CD4-positive, CD25-positive, alpha-beta regulatory T cell (primary cell): ENCODE data around the gene NRGN. TPM values are rescaled to one million over a fixed set of nuclear protein-coding genes. Genes with fewer than 3 reads are reported as not detected.

Experiments used
- ATAC-seq, 2 donors: fragments of 150-1000 bp; cut with Tn5 transposase; one replicate each; pipeline ENCODE4 v1.10.0; 2021; ENCODE audit warnings: low read depth in 2 of 2, moderate number of reproducible peaks in 2 of 2, moderate library complexity in 1 of 2
- DNase-seq, 3 donors: peaks; one replicate each; pipeline versions ENCODE4 v3.0.0 to v3.0.0-alpha.2; 2012 to 2022; ENCODE audit warnings: mixed read lengths in 1 of 3
- H3K27ac ChIP-seq: one replicate; pipeline ENCODE4 v1.7.0; 2013; ENCODE audit warnings: mild to moderate bottlenecking, low read length; ENCODE audit not compliant: insufficient read depth, poor library complexity, severe bottlenecking
- H3K27me3 ChIP-seq: one replicate; pipeline ENCODE4 v1.7.0; 2013; ENCODE audit warnings: low read length; ENCODE audit not compliant: control insufficient read depth, insufficient read depth
- H3K36me3 ChIP-seq: one replicate; pipeline ENCODE4 v1.7.0; 2013; ENCODE audit warnings: mild to moderate bottlenecking, low read length, moderate library complexity; ENCODE audit not compliant: control insufficient read depth, insufficient read depth
- H3K4me1 ChIP-seq: 2 replicates; pipeline ENCODE4 v1.7.0; 2013; ENCODE audit warnings: mild to moderate bottlenecking, low read length; ENCODE audit not compliant: insufficient read depth, control insufficient read depth, poor library complexity, severe bottlenecking
- H3K4me3 ChIP-seq: one replicate; pipeline ENCODE4 v1.7.0; 2013; ENCODE audit warnings: low read depth, mild to moderate bottlenecking, low read length, moderate library complexity
- H3K9me3 ChIP-seq, 2 experiments: 1 replicate in 1 of 2; 2 replicates in 1 of 2; pipeline ENCODE4 v1.7.0; 2013; ENCODE audit warnings: low read length in 2 of 2, mild to moderate bottlenecking in 1 of 2, moderate library complexity in 1 of 2; ENCODE audit not compliant: control insufficient read depth in 2 of 2
- H3K27ac Mint-ChIP-seq, 3 donors: one replicate each; pipeline ENCODE4 v1.8.0; 2020 to 2022; ENCODE audit warnings: mild to moderate bottlenecking in 3 of 3, mixed read lengths in 3 of 3, moderate library complexity in 2 of 3
- H3K27me3 Mint-ChIP-seq: one replicate; pipeline ENCODE4 v1.8.0; 2022; ENCODE audit warnings: mild to moderate bottlenecking, mixed read lengths
- H3K36me3 Mint-ChIP-seq: one replicate; pipeline ENCODE4 v1.8.0; 2020; ENCODE audit warnings: mixed read lengths
- H3K4me1 Mint-ChIP-seq, 4 donors: one replicate each; pipeline ENCODE4 v1.8.0; 2020 to 2022; ENCODE audit warnings: mixed read lengths in 4 of 4, mild to moderate bottlenecking in 1 of 4
- H3K4me3 Mint-ChIP-seq, 4 donors: one replicate each; pipeline ENCODE4 v1.8.0; 2020 to 2022; ENCODE audit warnings: mild to moderate bottlenecking in 4 of 4, mixed read lengths in 4 of 4, moderate library complexity in 3 of 4
- H3K9me3 Mint-ChIP-seq, 7 donors: one replicate each; pipeline ENCODE4 v1.8.0; 2020 to 2022; ENCODE audit warnings: mixed read lengths in 7 of 7, mild to moderate bottlenecking in 3 of 7, moderate library complexity in 2 of 7
- polyA plus RNA-seq, 4 donors: library from polyadenylated mRNA; unstranded; fragments of 300-500 nt; fragmentation: Illumina TruSeq; gene quantifications; one replicate each; pipeline ENCODE4 v1.2.3, GENCODE V29; 2021
- total RNA-seq: library from RNA; stranded (reverse); gene quantifications from one replicate; pipeline ENCODE4 v1.2.3, GENCODE V29; 2022

Gene NRGN
- total RNA-seq (58.8 TPM), polyA plus RNA-seq (under 1 TPM; 0.16 to 0.23 (median 0.22) TPM)

GRCh38 chr11:124739479-124740276 is at the start of gene NRGN:
NRGN (plus strand) TSS chr11:124739942; CDS start chr11:124740085, 143 bp downstream.
- H3K27me3 ChIP-seq = peaks cover 7% of the 10 kb centered on the region
- no peak within 1 kb of the TSS for H3K27ac ChIP-seq
- Mint-ChIP-seq H3K36me3 (no peaks in the 10 kb centered on the region), H3K27ac (peak within 1 kb of the TSS in 2 of 3 donors; percentile 54 to 71), H3K4me1 (peaks cover 4 to 27% (median 9%) of the 10 kb centered on the region in 4 donors), H3K27me3 (peaks cover 33% of the 10 kb centered on the region), H3K9me3 (no peaks in the 10 kb centered on the region), H3K4me3 (peak within 1 kb of the TSS; percentile 80 to 90 (median 87))
- DNase-seq = peak; percentile 74 to 81 (median 77)
- no peaks in the 10 kb centered on the region for H3K9me3 ChIP-seq
- peak; percentile 90 to 92 for ATAC-seq
- peaks cover 18% of the 10 kb centered on the region for H3K4me1 ChIP-seq
- no peaks in the 10 kb centered on the region for H3K36me3 ChIP-seq
- H3K4me3 ChIP-seq = peak within 1 kb of the TSS; percentile 51

GRCh38 chr11:124693142-124693541 is 46.6 kb upstream of the NRGN start:
- H3K36me3 Mint-ChIP-seq = no peaks in the 10 kb centered on the region
- no peak for DNase-seq
- H3K4me1 Mint-ChIP-seq = no peaks in the 10 kb centered on the region
- H3K36me3 ChIP-seq = no peaks in the 10 kb centered on the region
- no peaks in the 10 kb centered on the region for H3K4me1 ChIP-seq
- no peak overlapping the region for H3K27ac ChIP-seq
- no peak overlapping the region for H3K27ac Mint-ChIP-seq
- H3K27me3 Mint-ChIP-seq = peaks cover 2% of the 10 kb centered on the region
- no peak overlapping the region for H3K4me3 Mint-ChIP-seq
- no peak overlapping the region for H3K4me3 ChIP-seq
- peaks cover 2% of the 10 kb centered on the region for H3K27me3 ChIP-seq
- peaks cover 0 to 2% (median 0%) of the 10 kb centered on the region in 7 donors for H3K9me3 Mint-ChIP-seq
- no peak for ATAC-seq
- H3K9me3 ChIP-seq = no peaks in the 10 kb centered on the region

- ATAC-seq (no peak), DNase-seq (no peak)
- Histone ChIP-seq H3K27me3 (no peaks in the 10 kb centered on the region), H3K9me3 (peaks cover 1 to 4% of the 10 kb centered on the region in 2 experiments), H3K36me3 (no peaks in the 10 kb centered on the region), H3K27ac (no peak overlapping the region), H3K4me1 (no peaks in the 10 kb centered on the region), H3K4me3 (no peak overlapping the region)
- Mint-ChIP-seq H3K27ac (no peak overlapping the region), H3K4me3 (no peak overlapping the region), H3K9me3 (peaks cover 0 to 7% (median 2%) of the 10 kb centered on the region in 7 donors), H3K36me3 (peaks cover 8% of the 10 kb centered on the region), H3K27me3 (peaks cover 18% of the 10 kb centered on the region), H3K4me1 (no peaks in the 10 kb centered on the region)
These were observed 40.2 kb upstream of the NRGN start for GRCh38 chr11:124699547-124699946.

- H3K27me3 ChIP-seq = no peaks in the 10 kb centered on the region
- no peak for DNase-seq
- H3K4me3 ChIP-seq = no peak overlapping the region
- no peak for ATAC-seq
- peaks cover 0 to 7% (median 2%) of the 10 kb centered on the region in 7 donors for H3K9me3 Mint-ChIP-seq
- peaks cover 1 to 4% of the 10 kb centered on the region in 2 experiments for H3K9me3 ChIP-seq
- H3K4me3 Mint-ChIP-seq = no peak overlapping the region
- no peak overlapping the region for H3K27ac ChIP-seq
- H3K36me3 ChIP-seq = no peaks in the 10 kb centered on the region
- no peaks in the 10 kb centered on the region for H3K4me1 Mint-ChIP-seq
- H3K36me3 Mint-ChIP-seq = peaks cover 8% of the 10 kb centered on the region
- peaks cover 18% of the 10 kb centered on the region for H3K27me3 Mint-ChIP-seq
- H3K27ac Mint-ChIP-seq = no peak overlapping the region
- no peaks in the 10 kb centered on the region for H3K4me1 ChIP-seq
These were observed 39.7 kb upstream of the NRGN start for GRCh38 chr11:124700028-124700427.

GRCh38 chr11:124707829-124708228 is 31.9 kb upstream of the NRGN start:
- DNase-seq = no peak
- no peak for ATAC-seq
- Mint-ChIP-seq H3K4me1 (no peaks in the 10 kb centered on the region), H3K4me3 (no peak overlapping the region), H3K27me3 (peaks cover 10% of the 10 kb centered on the region), H3K27ac (peak overlapping the region in 1 of 3 donors; percentile 23), H3K36me3 (peaks cover 11% of the 10 kb centered on the region), H3K9me3 (peaks cover 0 to 12% (median 5%) of the 10 kb centered on the region in 7 donors)
- no peaks in the 10 kb centered on the region for H3K27me3 ChIP-seq
- no peak overlapping the region for H3K27ac ChIP-seq
- peaks cover 1 to 7% of the 10 kb centered on the region in 2 experiments for H3K9me3 ChIP-seq
- H3K4me1 ChIP-seq = no peaks in the 10 kb centered on the region
- H3K4me3 ChIP-seq = no peak overlapping the region
- H3K36me3 ChIP-seq = no peaks in the 10 kb centered on the region

GRCh38 chr11:124712392-124712791 is 27.4 kb upstream of the NRGN start:
- ATAC-seq (no peak), DNase-seq (no peak)
- Histone ChIP-seq H3K4me3 (no peak overlapping the region), H3K4me1 (no peaks in the 10 kb centered on the region), H3K36me3 (no peaks in the 10 kb centered on the region), H3K9me3 (peaks cover 0 to 7% of the 10 kb centered on the region in 2 experiments), H3K27me3 (peaks cover 9% of the 10 kb centered on the region), H3K27ac (no peak overlapping the region)
- Mint-ChIP-seq H3K9me3 (peaks cover 0 to 8% (median 2%) of the 10 kb centered on the region in 7 donors), H3K4me1 (peaks cover 0 to under 1% (median under 1%) of the 10 kb centered on the region in 4 donors), H3K27me3 (peaks cover 25% of the 10 kb centered on the region), H3K4me3 (no peak overlapping the region), H3K27ac (no peak overlapping the region), H3K36me3 (peaks cover 13% of the 10 kb centered on the region)

GRCh38 chr11:124716591-124716990 is 23.2 kb upstream of the NRGN start:
- Mint-ChIP-seq H3K27ac (no peak overlapping the region), H3K9me3 (peaks cover 0 to 2% (median 0%) of the 10 kb centered on the region in 7 donors), H3K4me1 (peaks cover 5 to 11% (median 7%) of the 10 kb centered on the region in 4 donors), H3K27me3 (peaks cover 52% of the 10 kb centered on the region), H3K36me3 (peaks cover 7% of the 10 kb centered on the region), H3K4me3 (no peak overlapping the region)
- DNase-seq (no peak), ATAC-seq (no peak)
- Histone ChIP-seq H3K27ac (no peak overlapping the region), H3K9me3 (no peaks in the 10 kb centered on the region), H3K36me3 (no peaks in the 10 kb centered on the region), H3K4me1 (peaks cover 9% of the 10 kb centered on the region), H3K27me3 (peaks cover 30% of the 10 kb centered on the region), H3K4me3 (no peak overlapping the region)
